ENCODE measurements around the gene ACKR1. TPM values are rescaled to one million over a fixed set of nuclear protein-coding genes. Genes with fewer than 3 reads are reported as not detected.

The ACKR1 gene
- total RNA-seq, 2 donors from 2014 or later, result 123 to 177 TPM

- TF ChIP-seq, protein P1, sequence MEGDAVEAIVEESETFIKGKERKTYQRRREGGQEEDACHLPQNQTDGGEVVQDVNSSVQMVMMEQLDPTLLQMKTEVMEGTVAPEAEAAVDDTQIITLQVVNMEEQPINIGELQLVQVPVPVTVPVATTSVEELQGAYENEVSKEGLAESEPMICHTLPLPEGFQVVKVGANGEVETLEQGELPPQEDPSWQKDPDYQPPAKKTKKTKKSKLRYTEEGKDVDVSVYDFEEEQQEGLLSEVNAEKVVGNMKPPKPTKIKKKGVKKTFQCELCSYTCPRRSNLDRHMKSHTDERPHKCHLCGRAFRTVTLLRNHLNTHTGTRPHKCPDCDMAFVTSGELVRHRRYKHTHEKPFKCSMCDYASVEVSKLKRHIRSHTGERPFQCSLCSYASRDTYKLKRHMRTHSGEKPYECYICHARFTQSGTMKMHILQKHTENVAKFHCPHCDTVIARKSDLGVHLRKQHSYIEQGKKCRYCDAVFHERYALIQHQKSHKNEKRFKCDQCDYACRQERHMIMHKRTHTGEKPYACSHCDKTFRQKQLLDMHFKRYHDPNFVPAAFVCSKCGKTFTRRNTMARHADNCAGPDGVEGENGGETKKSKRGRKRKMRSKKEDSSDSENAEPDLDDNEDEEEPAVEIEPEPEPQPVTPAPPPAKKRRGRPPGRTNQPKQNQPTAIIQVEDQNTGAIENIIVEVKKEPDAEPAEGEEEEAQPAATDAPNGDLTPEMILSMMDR (IDR thresholded peaks at IDR 0.05), result no peak
- no peaks in the 10 kb centered on the region for H3K9me3 ChIP-seq
- no peak overlapping the region for H3K27ac ChIP-seq
- no peaks in the 10 kb centered on the region for H3K27me3 ChIP-seq (replicated peaks; ENCODE audit: insufficient read depth)
- H3K4me1 ChIP-seq (ENCODE audit: control insufficient read depth in 1 of 2, low read depth in 2 of 2), result peaks cover 0 to 11% of the 10 kb centered on the region in 2 donors
- peak overlapping the region; percentile 5 for H3K4me3 ChIP-seq
- ATAC-seq (ENCODE audit: insufficient number of reproducible peaks, low FRiP score, low read depth) (no peak), DNase-seq (ENCODE audit: low spot score) (no peak)
- no peaks in the 10 kb centered on the region for H3K36me3 ChIP-seq
Measured at GRCh38 chr1:159172614-159173291, 31.9 kb upstream of the ACKR1 start.

DNA sequence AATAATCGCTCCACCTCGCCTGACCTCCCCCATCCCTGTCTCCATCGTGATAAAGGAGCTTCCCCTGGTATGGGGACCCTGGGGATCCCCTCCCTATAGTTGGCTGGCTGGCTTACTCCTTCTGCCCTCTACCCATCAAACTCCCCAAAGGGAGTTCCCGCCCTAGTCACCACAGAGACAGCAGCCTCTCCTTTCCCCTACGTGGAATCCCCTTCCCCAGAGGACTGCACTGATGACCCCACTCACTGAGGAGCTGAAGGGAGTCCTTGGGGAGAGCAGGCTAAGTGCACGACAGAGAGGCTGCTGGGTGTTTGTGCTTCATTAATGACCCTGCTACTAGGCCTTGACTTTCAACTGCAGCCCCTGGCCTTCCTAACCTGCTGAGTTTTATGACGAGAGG lies 31.4 kb upstream of the ACKR1 start:
- DNase-seq (ENCODE audit: low spot score) (no peak), ATAC-seq (ENCODE audit: insufficient number of reproducible peaks, low FRiP score, low read depth) (no peak)
- Histone ChIP-seq H3K27me3 (replicated peaks; ENCODE audit: insufficient read depth) (no peaks in the 10 kb centered on the region), H3K27ac (no peak overlapping the region), H3K4me1 (ENCODE audit: control insufficient read depth in 1 of 2, low read depth in 2 of 2) (peaks cover 0 to 11% of the 10 kb centered on the region in 2 donors), H3K9me3 (no peaks in the 10 kb centered on the region), H3K4me3 (no peak overlapping the region), H3K36me3 (no peaks in the 10 kb centered on the region)
- TF ChIP-seq, protein P1 (IDR thresholded peaks at IDR 0.05), result no peak

GRCh38 chr1:159175571-159175970 lies 29.1 kb upstream of the ACKR1 start:
- Histone ChIP-seq H3K9me3 (no peaks in the 10 kb centered on the region), H3K27me3 (replicated peaks; ENCODE audit: insufficient read depth) (no peaks in the 10 kb centered on the region), H3K36me3 (no peaks in the 10 kb centered on the region), H3K4me3 (no peak overlapping the region), H3K27ac (no peak overlapping the region), H3K4me1 (ENCODE audit: control insufficient read depth in 1 of 2, low read depth in 2 of 2) (peaks cover 0 to 11% of the 10 kb centered on the region in 2 donors)
- ATAC-seq (ENCODE audit: insufficient number of reproducible peaks, low FRiP score, low read depth) (no peak), DNase-seq (ENCODE audit: low spot score) (no peak)
- TF ChIP-seq, protein P1 (IDR thresholded peaks at IDR 0.05), result no peak

DNA sequence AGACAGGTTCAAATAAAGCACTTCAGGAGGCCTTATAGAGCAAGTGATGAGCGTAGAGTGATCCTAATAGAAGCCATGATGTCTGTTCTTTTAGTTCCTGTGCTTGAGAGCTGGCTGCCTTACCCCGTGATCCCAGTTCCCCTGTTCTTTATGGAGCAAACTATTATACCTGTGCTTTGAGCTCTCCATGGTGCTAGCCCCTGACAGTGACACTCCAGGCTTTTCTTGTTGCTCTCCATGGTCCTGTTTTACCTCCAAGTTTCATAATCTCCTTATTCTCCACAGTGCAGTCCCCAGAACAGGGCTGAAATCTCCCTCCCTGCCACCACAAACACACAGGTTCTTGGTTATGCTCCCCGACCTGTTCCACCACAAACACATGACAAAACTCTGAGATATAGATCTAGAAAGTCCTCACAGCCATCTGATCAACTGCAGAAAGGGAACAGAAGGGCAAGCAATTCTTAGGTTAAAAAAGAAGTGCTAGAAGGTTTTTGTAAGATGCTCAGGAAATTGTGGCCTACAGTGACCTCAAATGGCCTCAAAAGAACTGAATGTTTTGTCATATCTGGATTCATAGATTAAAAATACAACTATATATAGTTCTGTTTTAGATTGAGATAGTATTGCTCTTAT lies 27.3 kb upstream of the ACKR1 start:
- no peaks in the 10 kb centered on the region for H3K4me1 ChIP-seq (ENCODE audit: control insufficient read depth in 1 of 2, low read depth in 2 of 2)
- DNase-seq (ENCODE audit: low spot score), result no peak
- no peak for ATAC-seq (ENCODE audit: insufficient number of reproducible peaks, low FRiP score, low read depth)
- no peak overlapping the region for H3K4me3 ChIP-seq
- no peaks in the 10 kb centered on the region for H3K9me3 ChIP-seq
- H3K27me3 ChIP-seq (replicated peaks; ENCODE audit: insufficient read depth), result no peaks in the 10 kb centered on the region
- H3K36me3 ChIP-seq, result no peaks in the 10 kb centered on the region
- TF ChIP-seq, protein P1 (IDR thresholded peaks at IDR 0.05), result no peak
- no peak overlapping the region for H3K27ac ChIP-seq

DNA sequence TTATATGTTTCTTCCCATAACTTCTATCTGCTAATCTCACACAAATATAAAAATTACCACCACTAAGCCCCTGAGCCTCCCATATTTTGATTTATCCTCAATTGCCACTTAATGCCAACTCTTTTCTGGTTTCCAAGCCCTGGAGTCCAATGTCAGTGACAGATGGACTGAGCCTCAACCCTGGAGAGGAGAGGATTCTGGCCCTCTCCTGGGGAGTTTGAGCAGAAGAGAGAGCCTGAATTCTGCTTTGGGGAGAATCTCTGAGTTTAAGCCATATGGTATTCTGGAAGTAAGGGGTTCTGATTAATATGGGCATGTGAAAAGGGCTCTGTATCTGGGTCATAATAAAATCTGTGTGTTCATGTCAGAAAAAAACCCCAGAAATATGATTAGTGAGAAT lies 24.8 kb upstream of the ACKR1 start:
- no peaks in the 10 kb centered on the region for H3K4me1 ChIP-seq (ENCODE audit: control insufficient read depth in 1 of 2, low read depth in 2 of 2)
- H3K27me3 ChIP-seq (replicated peaks; ENCODE audit: insufficient read depth), result no peaks in the 10 kb centered on the region
- TF ChIP-seq, protein P1 (IDR thresholded peaks at IDR 0.05), result no peak
- H3K27ac ChIP-seq, result no peak overlapping the region
- no peak for DNase-seq (ENCODE audit: low spot score)
- no peak overlapping the region for H3K4me3 ChIP-seq
- H3K9me3 ChIP-seq, result no peaks in the 10 kb centered on the region
- H3K36me3 ChIP-seq, result no peaks in the 10 kb centered on the region
- no peak for ATAC-seq (ENCODE audit: insufficient number of reproducible peaks, low FRiP score, low read depth)

Data from thoracic aorta (tissue), 2 donors.